GM12878 (cell line): ENCODE results near the gene ZBTB8OS. TPM values are rescaled to one million over a fixed set of nuclear protein-coding genes. Genes with fewer than 3 reads are reported as not detected.

ENCODE experiments used
- ATAC-seq: fragments of 200-7000 bp; cut with Tn5 transposase; 3 replicates; pipeline ENCODE4 v1.9.1; 2020; ENCODE audit warnings: mild to moderate bottlenecking, moderate library complexity
- BruUV-seq: library from RNA; stranded (reverse); fragments of 400-500 nt; replicated peaks from 2 replicates; lab custom pipeline; 2021; lab: Mats Ljungman, UMichigan
- CTCF ChIA-PET: fragments of 300-600 bp; sonication (Branson Sonifier 250); formaldehyde crosslinking; extraction: SDS; loops from one replicate; lab custom pipeline; 2021; ENCODE audit warnings: inconsistent platforms; lab: Yijun Ruan, JAX
- POLR2A ChIA-PET: fragments of 350-600 bp; formaldehyde crosslinking; extraction: SDS; loops from one replicate; lab custom pipeline; 2021; ENCODE audit warnings: inconsistent platforms; lab: Charles Lee
- RAD21 ChIA-PET: fragments of 300-600 bp; sonication (Branson Sonifier 250); formaldehyde crosslinking; loops from one replicate; lab custom pipeline; 2023; ENCODE audit warnings: antibody characterized with exemption; ENCODE audit not compliant: unreplicated experiment; lab: Charles Lee
- SMC1A ChIA-PET: fragments of 300-600 bp; sonication (Branson Sonifier 250); formaldehyde crosslinking; loops from one replicate; lab custom pipeline; 2023; ENCODE audit not compliant: unreplicated experiment, uncharacterized antibody; lab: Charles Lee
- DNase-seq: peaks from one replicate; pipeline ENCODE4 v3.0.0-alpha.2; 2011; ENCODE audit warnings: low read depth, low spot score
- FAIRE-seq: peaks from 3 replicates; lab custom pipeline; 2011; peaks lifted over from hg19 to GRCh38; lab: Jason Lieb, UNC
- H2AFZ ChIP-seq: 2 replicates; pipeline ENCODE4 v1.6.0; 2011; ENCODE audit warnings: low read depth, low read length, control low read depth; ENCODE audit not compliant: control insufficient read depth
- H3K27ac ChIP-seq: 2 replicates; pipeline ENCODE4 v1.5.1; 2011; ENCODE audit warnings: control low read depth; ENCODE audit not compliant: control insufficient read depth, insufficient read depth
- H3K27me3 ChIP-seq, 2 experiments: replicated peaks in 1 of 2; 2 replicates each; pipeline versions ENCODE4 v1.6.0 to v1.6.1; 2011; ENCODE audit warnings: low read length in 1 of 2; ENCODE audit not compliant: control insufficient read depth in 2 of 2, insufficient read depth in 2 of 2
- H3K36me3 ChIP-seq, 2 experiments: 2 replicates each; pipeline ENCODE4 v1.5.1; 2011; ENCODE audit warnings: low read length in 1 of 2; ENCODE audit not compliant: control insufficient read depth in 2 of 2, insufficient read depth in 2 of 2
- H3K4me1 ChIP-seq: 2 replicates; pipeline ENCODE4 v1.6.1; 2011; ENCODE audit warnings: mild to moderate bottlenecking, low read length, moderate library complexity, mixed read lengths; ENCODE audit not compliant: control insufficient read depth, insufficient read depth
- H3K4me2 ChIP-seq: 2 replicates; pipeline ENCODE4 v1.6.0; 2011; ENCODE audit warnings: control low read depth; ENCODE audit not compliant: control insufficient read depth, insufficient read depth
- H3K4me3 ChIP-seq: fragments of 200-600 bp; sonication (generic); 2 replicates; pipeline ENCODE4 v1.5.1; 2016
- H3K79me2 ChIP-seq: 2 replicates; pipeline ENCODE4 v1.6.0; 2011; ENCODE audit warnings: low read length; ENCODE audit not compliant: control insufficient read depth, insufficient read depth
- H3K9ac ChIP-seq: 2 replicates; pipeline ENCODE4 v1.8.0; 2011; ENCODE audit warnings: low read length, control low read depth, mixed read lengths; ENCODE audit not compliant: control insufficient read depth, insufficient read depth
- H3K9me3 ChIP-seq: replicated peaks from 3 replicates; pipeline ENCODE4 v1.5.1; 2011; ENCODE audit warnings: mild to moderate bottlenecking, low read length; ENCODE audit not compliant: control insufficient read depth, insufficient read depth
- H4K20me1 ChIP-seq: 2 replicates; pipeline ENCODE4 v1.6.0; 2011; ENCODE audit not compliant: control insufficient read depth, insufficient read depth
- BCLAF1 ChIP-seq: fragments of 450-650 bp; IDR thresholded peaks from 2 replicates; pipeline ENCODE4 v1.6.1; 2017; ENCODE audit warnings: antibody characterized with exemption, mild to moderate bottlenecking, moderate library complexity
- BHLHE40 ChIP-seq, 2 experiments: fragments of 450-650 bp in 1 of 2; IDR thresholded peaks; 2 replicates each; pipeline ENCODE4 v1.6.1; 2011 to 2017; ENCODE audit warnings: low read depth in 2 of 2, borderline replicate concordance in 1 of 2, improper control_type of control experiment in 1 of 2, low read length in 1 of 2, mild to moderate bottlenecking in 1 of 2
- CBFB ChIP-seq: IDR thresholded peaks from 2 replicates; pipeline ENCODE4 v1.6.1; 2016; ENCODE audit warnings: antibody characterized with exemption, low read depth
- IKZF2 ChIP-seq, 2 experiments: fragments of 450-650 bp; IDR thresholded peaks; 2 replicates each; pipeline ENCODE4 v1.6.1; 2017; ENCODE audit warnings: mild to moderate bottlenecking in 2 of 2, moderate library complexity in 2 of 2
- LARP7 ChIP-seq: fragments of 450-650 bp; IDR thresholded peaks from 2 replicates; pipeline ENCODE4 v1.6.1; 2017; ENCODE audit warnings: mild to moderate bottlenecking
- NR2F1 ChIP-seq: fragments of 450-650 bp; conservative IDR thresholded peaks from 2 replicates; pipeline ENCODE4 v1.6.1; 2017; ENCODE audit warnings: mild to moderate bottlenecking
- SIN3A ChIP-seq: IDR thresholded peaks from 2 replicates; pipeline ENCODE4 v1.6.1; 2012; ENCODE audit warnings: low read depth, low read length, improper control_type of control experiment
- SMAD1 ChIP-seq: fragments of 450-650 bp; IDR thresholded peaks from 2 replicates; pipeline ENCODE4 v1.6.1; 2018; ENCODE audit warnings: mild to moderate bottlenecking, low read depth; ENCODE audit not compliant: partially characterized antibody
- ZBED1 ChIP-seq: IDR thresholded peaks from 2 replicates; pipeline ENCODE4 v1.6.1; 2016; ENCODE audit warnings: borderline replicate concordance
- ZNF24 ChIP-seq: fragments of 450-650 bp; IDR thresholded peaks from 2 replicates; pipeline ENCODE4 v1.6.1; 2017; ENCODE audit warnings: antibody characterized with exemption, mild to moderate bottlenecking
- WGBS: methylation state at CpG from one replicate; pipeline ENCODE4 v1.1.6; 2016; ENCODE audit warnings: low lambda C conversion rate; ENCODE audit not compliant: insufficient replicate concordance, insufficient coverage; ENCODE audit errors: missing lambda C conversion rate; 5-methylcytosine and 5-hydroxymethylcytosine counted together
- in situ Hi-C: fragments of 300-500 bp; cut with MboI; formaldehyde crosslinking; loops from 9 replicates; pipeline ENCODE4 v1.14.3; 2018; ENCODE audit warnings: mixed read lengths
- intact Hi-C: fragments of 100-400 bp; cut with micrococcal nuclease; formaldehyde crosslinking; loops from one replicate; pipeline ENCODE4 v1.14.2; 2022; ENCODE audit not compliant: unreplicated experiment
- polyA plus RNA-seq, 11 experiments: library from polyadenylated mRNA; depleted of rRNA in 4 of 11; unstranded in 6 of 11; stranded (reverse) in 5 of 11; fragments of >200 nt; fragmentation: Nextera tagmentation in 4 of 11; fragmentation: Illumina TruSeq in 1 of 11; extraction: Ambion mirVana in 4 of 11; extraction: Trizol in 1 of 11; gene quantifications; 1 replicate in 1 of 11; 2 replicates in 10 of 11; pipeline versions ENCODE4 v1.2.1 to v1.2.3, GENCODE V29; 2011 to 2016; ENCODE audit warnings: inconsistent platforms in 2 of 11, missing spikeins in 2 of 11, low read depth in 1 of 11
- total RNA-seq, 4 experiments: library from RNA; depleted of rRNA in 3 of 4; stranded (reverse); fragments of >200 nt in 3 of 4; fragmentation: Illumina TruSeq in 1 of 4; extraction: Trizol in 1 of 4; gene quantifications; 2 replicates each; pipeline versions ENCODE4 v1.2.1 to v1.2.3, GENCODE V29; 2013 to 2021
- TF ChIP-seq, protein P1 (sequence below): fragments of 450-650 bp; conservative IDR thresholded peaks from 2 replicates; pipeline ENCODE4 v1.6.1; 2017; ENCODE audit warnings: mild to moderate bottlenecking, moderate library complexity
- TF ChIP-seq, protein P2 (sequence below): IDR thresholded peaks from 2 replicates; pipeline ENCODE4 v1.6.1; 2012; ENCODE audit warnings: low read length, inconsistent platforms
- TF ChIP-seq, protein P3 (sequence below): IDR thresholded peaks from 2 replicates; pipeline ENCODE4 v1.6.1; 2012; ENCODE audit warnings: low read depth, low read length, improper control_type of control experiment

ZBTB8OS gene
- total and polyA plus RNA-seq, 10 of the 15 experiments (the other 5 are each of a cell fraction or from before 2014, with no cell fraction given) = 77.8 to 350 (median 139) TPM

GRCh38 chr1:32651461-32652073 is 1.2 kb upstream of the ZBTB8OS start:
- no peak for DNase-seq
- intact Hi-C loops = loop anchor here (2.0 to 5.0 kb wide), 3 partner anchors 23 to 129 kb away; partner anchors contain the start of gene ZBTB8A
- RAD21 ChIA-PET = interaction anchor here (0.5 to 1.2 kb wide), 3 partner anchors 32 to 131 kb away, joined by 3 to 8 read pairs (median 5); no protein-coding TSS in a partner anchor
- no peak for TF ChIP-seq SMAD1
- TF ChIP-seq IKZF2 (IDR thresholded peaks at IDR 0.05) = peak; percentile 31 to 39; a peak in 1 of 4 replicates
- TF ChIP-seq BCLAF1 = no peak
- TF ChIP-seq LARP7 = no peak; the same call in none of the 2 replicates
- TF ChIP-seq, protein P1, sequence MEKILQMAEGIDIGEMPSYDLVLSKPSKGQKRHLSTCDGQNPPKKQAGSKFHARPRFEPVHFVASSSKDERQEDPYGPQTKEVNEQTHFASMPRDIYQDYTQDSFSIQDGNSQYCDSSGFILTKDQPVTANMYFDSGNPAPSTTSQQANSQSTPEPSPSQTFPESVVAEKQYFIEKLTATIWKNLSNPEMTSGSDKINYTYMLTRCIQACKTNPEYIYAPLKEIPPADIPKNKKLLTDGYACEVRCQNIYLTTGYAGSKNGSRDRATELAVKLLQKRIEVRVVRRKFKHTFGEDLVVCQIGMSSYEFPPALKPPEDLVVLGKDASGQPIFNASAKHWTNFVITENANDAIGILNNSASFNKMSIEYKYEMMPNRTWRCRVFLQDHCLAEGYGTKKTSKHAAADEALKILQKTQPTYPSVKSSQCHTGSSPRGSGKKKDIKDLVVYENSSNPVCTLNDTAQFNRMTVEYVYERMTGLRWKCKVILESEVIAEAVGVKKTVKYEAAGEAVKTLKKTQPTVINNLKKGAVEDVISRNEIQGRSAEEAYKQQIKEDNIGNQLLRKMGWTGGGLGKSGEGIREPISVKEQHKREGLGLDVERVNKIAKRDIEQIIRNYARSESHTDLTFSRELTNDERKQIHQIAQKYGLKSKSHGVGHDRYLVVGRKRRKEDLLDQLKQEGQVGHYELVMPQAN = peak; percentile 37; the same call in 1 of the 2 replicates
- TF ChIP-seq, protein P2, sequence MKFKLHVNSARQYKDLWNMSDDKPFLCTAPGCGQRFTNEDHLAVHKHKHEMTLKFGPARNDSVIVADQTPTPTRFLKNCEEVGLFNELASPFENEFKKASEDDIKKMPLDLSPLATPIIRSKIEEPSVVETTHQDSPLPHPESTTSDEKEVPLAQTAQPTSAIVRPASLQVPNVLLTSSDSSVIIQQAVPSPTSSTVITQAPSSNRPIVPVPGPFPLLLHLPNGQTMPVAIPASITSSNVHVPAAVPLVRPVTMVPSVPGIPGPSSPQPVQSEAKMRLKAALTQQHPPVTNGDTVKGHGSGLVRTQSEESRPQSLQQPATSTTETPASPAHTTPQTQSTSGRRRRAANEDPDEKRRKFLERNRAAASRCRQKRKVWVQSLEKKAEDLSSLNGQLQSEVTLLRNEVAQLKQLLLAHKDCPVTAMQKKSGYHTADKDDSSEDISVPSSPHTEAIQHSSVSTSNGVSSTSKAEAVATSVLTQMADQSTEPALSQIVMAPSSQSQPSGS = no peak
- TF ChIP-seq CBFB = no peak
- TF ChIP-seq NR2F1 = 0 out of 2 replicates have a peak, but pooled peaks have one; percentile 2
- no peak for TF ChIP-seq ZBED1
- TF ChIP-seq SIN3A = peak; percentile 40; the same call in 1 of the 2 replicates
- TF ChIP-seq, protein P3, sequence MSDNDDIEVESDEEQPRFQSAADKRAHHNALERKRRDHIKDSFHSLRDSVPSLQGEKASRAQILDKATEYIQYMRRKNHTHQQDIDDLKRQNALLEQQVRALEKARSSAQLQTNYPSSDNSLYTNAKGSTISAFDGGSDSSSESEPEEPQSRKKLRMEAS = peak; percentile 63; the same call in 1 of the 2 replicates
- no peak for TF ChIP-seq ZNF24
- TF ChIP-seq BHLHE40 (IDR thresholded peaks at IDR 0.05; ENCODE audit: borderline replicate concordance in 1 of 2, low read depth in 2 of 2, low read length in 1 of 2) = 0 out of 4 replicates have a peak, but pooled peaks of 1 of the 2 experiments have one; percentile 23

More at GRCh38 chr1:32651461-32652073, 1.2 kb upstream of the ZBTB8OS start:
- peaks cover 90% of the 10 kb centered on the region for H3K79me2 ChIP-seq
- WGBS = under 1% methylated on average over 43 of the region's 43 CpGs
- peak overlapping the region; percentile 81 for H2AFZ ChIP-seq
- H3K4me3 ChIP-seq = peak overlapping the region; percentile 76
- peak overlapping the region; percentile 64 for H3K4me2 ChIP-seq
- ATAC-seq = peak; percentile 37
- H3K36me3 ChIP-seq = peaks cover 0 to 11% of the 10 kb centered on the region in 2 experiments; a peak in 2 of 4 replicates
- peak overlapping the region; percentile 100 for H3K9ac ChIP-seq
- H3K9me3 ChIP-seq = no peaks in the 10 kb centered on the region
- CTCF ChIA-PET = interaction anchor here (0.6 to 1.3 kb wide), 2 partner anchors 32 to 131 kb away, joined by 3 to 10 read pairs; no protein-coding TSS in a partner anchor
- H3K4me1 ChIP-seq = peaks cover 3% of the 10 kb centered on the region; the same call in 1 of the 2 replicates
- no TSS peak for BruUV-seq
- H4K20me1 ChIP-seq = no peaks in the 10 kb centered on the region
- no peak for FAIRE-seq
- POLR2A ChIA-PET = interaction anchor here (0.8 to 2.0 kb wide), 7 partner anchors 22 to 256 kb away, joined by 3 to 7 read pairs (median 4); partner anchors contain the start of gene S100PBP
- SMC1A ChIA-PET = interaction anchor here (1.0 to 1.1 kb wide), 4 partner anchors 11 to 403 kb away, joined by 3 to 4 read pairs (median 3); no protein-coding TSS in a partner anchor
- H3K27me3 ChIP-seq = no peaks in the 10 kb centered on the region
- peak overlapping the region; percentile 100 for H3K27ac ChIP-seq
- in situ Hi-C loops = no loop called here
